ENCODE measurements around the gene ITFG1. TPM values are rescaled to one million over a fixed set of nuclear protein-coding genes. Genes with fewer than 3 reads are reported as not detected.

Gene ITFG1
- total RNA-seq, 1 experiment from 2014 or later: 18.0 TPM

DNA sequence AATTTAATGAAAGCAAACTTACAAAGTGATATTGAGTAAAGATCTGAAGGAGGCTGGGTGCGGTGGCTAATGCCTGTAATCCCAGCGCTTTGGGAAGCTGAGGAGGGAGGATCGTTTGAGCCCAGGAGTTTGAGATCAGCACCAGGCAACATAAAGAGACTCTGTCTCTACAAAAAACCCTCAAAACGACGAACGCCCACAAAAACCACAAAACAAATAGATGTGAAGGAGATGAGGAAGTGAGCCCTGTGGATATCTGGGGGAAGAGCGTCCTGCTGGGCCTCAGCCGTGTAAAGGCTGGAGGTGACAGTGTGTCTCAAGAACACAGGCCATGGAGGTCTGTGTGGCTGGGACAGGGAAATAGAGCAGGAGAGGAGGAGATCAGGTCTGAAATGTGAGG lies 68.8 kb downstream of the ITFG1 start:
- Histone ChIP-seq H2BK15ac (ENCODE audit: low read depth, low read length) (no peak overlapping the region), H2AFZ (ENCODE audit: low read length) (no peak overlapping the region), H2BK20ac (ENCODE audit: low read depth, low read length, poor library complexity, severe bottlenecking) (no peak overlapping the region), H3K4ac (ENCODE audit: low read depth, low read length) (no peak overlapping the region), H3K9me3 (ENCODE audit: control insufficient read depth, low read depth, low read length) (no peaks in the 10 kb centered on the region), H4K91ac (ENCODE audit: insufficient read length, low read depth, low read length) (no peak overlapping the region), H3K23me2 (ENCODE audit: insufficient read length, low read depth, low read length, poor library complexity, severe bottlenecking) (no peaks in the 10 kb centered on the region), H3K18ac (ENCODE audit: insufficient read length, low read depth, low read length) (no peak overlapping the region), H2BK5ac (ENCODE audit: insufficient read length, low read length) (no peak overlapping the region), H4K5ac (ENCODE audit: insufficient read length, low read depth, low read length) (no peak overlapping the region), H2AK5ac (ENCODE audit: insufficient read length, low read length) (no peak overlapping the region), H3K14ac (ENCODE audit: insufficient read depth, low read length) (no peak overlapping the region), H3K79me1 (ENCODE audit: insufficient read depth, low read depth, low read length, poor library complexity, severe bottlenecking) (no peaks in the 10 kb centered on the region), H3K56ac (ENCODE audit: insufficient read length, low read depth, low read length) (no peak overlapping the region), H3T11ph (ENCODE audit: low read length) (no peak overlapping the region), H3K79me2 (ENCODE audit: insufficient read depth, low read length) (no peaks in the 10 kb centered on the region), H2BK12ac (ENCODE audit: insufficient read length, low read depth, low read length) (no peak overlapping the region), H3K9ac (ENCODE audit: extremely low read depth, insufficient read length, low read length) (no peak overlapping the region), H3K4me2 (ENCODE audit: insufficient read depth, insufficient read length, low read length) (no peak overlapping the region), H3K27me3 (ENCODE audit: insufficient read depth, low read length) (no peaks in the 10 kb centered on the region), H3K4me1 (ENCODE audit: insufficient read depth, low read length) (no peaks in the 10 kb centered on the region), H3K23ac (ENCODE audit: insufficient read length, low read depth, low read length) (no peak overlapping the region), H2BK120ac (ENCODE audit: low read depth, low read length, poor library complexity, severe bottlenecking) (no peak overlapping the region), H4K8ac (replicated peaks; ENCODE audit: insufficient read length, low read depth, low read length) (no peak overlapping the region), H4K20me1 (ENCODE audit: control insufficient read depth, insufficient read depth, insufficient read length) (no peaks in the 10 kb centered on the region), H3K27ac (ENCODE audit: insufficient read length, low read depth, low read length) (no peak overlapping the region)
- no peak overlapping the region for H3K4me3 Mint-ChIP-seq
- H3K27ac Mint-ChIP-seq: peak overlapping the region in 2 of 3 experiments; percentile 9 to 53; a peak in 2 of 7 replicates
- peaks cover 0 to 3% (median 0%) of the 10 kb centered on the region in 3 experiments; a peak in 2 of 7 replicates for H3K36me3 Mint-ChIP-seq (ENCODE audit: insufficient read depth in 1 of 3, low read depth in 3 of 3)
- WGBS (ENCODE audit: extremely low coverage, insufficient read length, low lambda C conversion rate): no CpG with 5 or more reads among the region's 8 CpGs
- no peaks in the 10 kb centered on the region for H3K27me3 Mint-ChIP-seq (ENCODE audit: low read depth)
- TF ChIP-seq, protein P1, sequence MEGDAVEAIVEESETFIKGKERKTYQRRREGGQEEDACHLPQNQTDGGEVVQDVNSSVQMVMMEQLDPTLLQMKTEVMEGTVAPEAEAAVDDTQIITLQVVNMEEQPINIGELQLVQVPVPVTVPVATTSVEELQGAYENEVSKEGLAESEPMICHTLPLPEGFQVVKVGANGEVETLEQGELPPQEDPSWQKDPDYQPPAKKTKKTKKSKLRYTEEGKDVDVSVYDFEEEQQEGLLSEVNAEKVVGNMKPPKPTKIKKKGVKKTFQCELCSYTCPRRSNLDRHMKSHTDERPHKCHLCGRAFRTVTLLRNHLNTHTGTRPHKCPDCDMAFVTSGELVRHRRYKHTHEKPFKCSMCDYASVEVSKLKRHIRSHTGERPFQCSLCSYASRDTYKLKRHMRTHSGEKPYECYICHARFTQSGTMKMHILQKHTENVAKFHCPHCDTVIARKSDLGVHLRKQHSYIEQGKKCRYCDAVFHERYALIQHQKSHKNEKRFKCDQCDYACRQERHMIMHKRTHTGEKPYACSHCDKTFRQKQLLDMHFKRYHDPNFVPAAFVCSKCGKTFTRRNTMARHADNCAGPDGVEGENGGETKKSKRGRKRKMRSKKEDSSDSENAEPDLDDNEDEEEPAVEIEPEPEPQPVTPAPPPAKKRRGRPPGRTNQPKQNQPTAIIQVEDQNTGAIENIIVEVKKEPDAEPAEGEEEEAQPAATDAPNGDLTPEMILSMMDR (conservative IDR thresholded peaks at IDR 0.05): no peak
- DNase-seq: no peak
- H3K4me1 Mint-ChIP-seq: peaks cover 8 to 15% of the 10 kb centered on the region in 2 experiments
- H3K9me3 Mint-ChIP-seq: no peaks in the 10 kb centered on the region
